Parathyroid adenoma (tissue), 2 donors: ENCODE measurements around the gene DTYMK.

Experiments used
- H2AFZ ChIP-seq: fragments of 300-600 bp; sonication (generic); one replicate; pipeline ENCODE4 v1.7.0; 2017; ENCODE audit warnings: antibody characterized with exemption, mild to moderate bottlenecking
- H3K27ac ChIP-seq: fragments of 300-600 bp; sonication (generic); one replicate; pipeline ENCODE4 v1.7.0; 2017
- H3K27me3 ChIP-seq: fragments of 300-600 bp; sonication (generic); one replicate; pipeline ENCODE4 v1.7.0; 2017; ENCODE audit warnings: low read length; ENCODE audit not compliant: control insufficient read depth, insufficient read depth
- H3K36me3 ChIP-seq: fragments of 300-600 bp; sonication (generic); one replicate; pipeline ENCODE4 v1.7.0; 2017; ENCODE audit warnings: low read length; ENCODE audit not compliant: control insufficient read depth, insufficient read depth
- H3K4me1 ChIP-seq: fragments of 300-600 bp; sonication (generic); one replicate; pipeline ENCODE4 v1.7.0; 2017; ENCODE audit warnings: control low read depth
- H3K4me2 ChIP-seq: fragments of 300-600 bp; sonication (generic); one replicate; pipeline ENCODE4 v1.7.0; 2017; ENCODE audit warnings: low read length
- H3K4me3 ChIP-seq: fragments of 300-600 bp; sonication (generic); one replicate; pipeline ENCODE4 v1.7.0; 2017; ENCODE audit warnings: low read depth, low read length
- H3K79me2 ChIP-seq: fragments of 300-600 bp; sonication (generic); one replicate; pipeline ENCODE4 v1.7.0; 2017; ENCODE audit warnings: control low read depth
- H3K9ac ChIP-seq: fragments of 300-600 bp; sonication (generic); one replicate; pipeline ENCODE4 v1.7.0; 2017; ENCODE audit warnings: mild to moderate bottlenecking
- H3K9me3 ChIP-seq: fragments of 300-600 bp; sonication (generic); one replicate; pipeline ENCODE4 v1.7.0; 2017; ENCODE audit warnings: low read length; ENCODE audit not compliant: control insufficient read depth
- CTCF ChIP-seq: fragments of 300-600 bp; sonication (generic); IDR thresholded peaks from one replicate; pipeline ENCODE4 v1.7.0; 2017; ENCODE audit warnings: antibody characterized with exemption, mild to moderate bottlenecking
- donor health status: primary hyperparathyroidism.

DTYMK gene

GRCh38 chr2:241680044-241680443 is 6.6 kb downstream of the DTYMK start:
- no peak overlapping the region for H3K4me3 ChIP-seq
- H3K9me3 ChIP-seq, result no peaks in the 10 kb centered on the region
- H2AFZ ChIP-seq, result no peak overlapping the region
- no peak overlapping the region for H3K9ac ChIP-seq
- no peaks in the 10 kb centered on the region for H3K27me3 ChIP-seq
- no peaks in the 10 kb centered on the region for H3K4me1 ChIP-seq
- no peak overlapping the region for H3K4me2 ChIP-seq
- no peak overlapping the region for H3K27ac ChIP-seq
- H3K79me2 ChIP-seq, result no peaks in the 10 kb centered on the region
- no peak for TF ChIP-seq CTCF
- H3K36me3 ChIP-seq, result no peaks in the 10 kb centered on the region

- Histone ChIP-seq H3K4me3 (no peak overlapping the region), H3K27me3 (no peaks in the 10 kb centered on the region), H3K36me3 (no peaks in the 10 kb centered on the region), H2AFZ (no peak overlapping the region), H3K4me2 (no peak overlapping the region), H3K4me1 (no peaks in the 10 kb centered on the region), H3K9me3 (no peaks in the 10 kb centered on the region), H3K79me2 (no peaks in the 10 kb centered on the region), H3K27ac (no peak overlapping the region), H3K9ac (no peak overlapping the region)
- no peak for TF ChIP-seq CTCF
Observed at GRCh38 chr2:241678784-241679540, 7.7 kb downstream of the DTYMK start.

- no peaks in the 10 kb centered on the region for H3K27me3 ChIP-seq
- H3K9me3 ChIP-seq, result no peaks in the 10 kb centered on the region
- no peak overlapping the region for H3K9ac ChIP-seq
- H2AFZ ChIP-seq, result no peak overlapping the region
- no peak overlapping the region for H3K27ac ChIP-seq
- no peaks in the 10 kb centered on the region for H3K79me2 ChIP-seq
- no peak for TF ChIP-seq CTCF
- no peak overlapping the region for H3K4me2 ChIP-seq
- no peak overlapping the region for H3K4me3 ChIP-seq
- H3K4me1 ChIP-seq, result no peaks in the 10 kb centered on the region
- H3K36me3 ChIP-seq, result no peaks in the 10 kb centered on the region
Observed at GRCh38 chr2:241678307-241678706, 8.3 kb downstream of the DTYMK start.

GRCh38 chr2:241677392-241677791 is 9.2 kb downstream of the DTYMK start:
- Histone ChIP-seq H3K4me2 (no peak overlapping the region), H3K36me3 (no peaks in the 10 kb centered on the region), H3K79me2 (no peaks in the 10 kb centered on the region), H3K4me3 (no peak overlapping the region), H3K9ac (no peak overlapping the region), H2AFZ (no peak overlapping the region), H3K27me3 (no peaks in the 10 kb centered on the region), H3K27ac (no peak overlapping the region), H3K4me1 (no peaks in the 10 kb centered on the region), H3K9me3 (no peaks in the 10 kb centered on the region)
- TF ChIP-seq CTCF, result no peak

- H3K79me2 ChIP-seq, result no peaks in the 10 kb centered on the region
- no peak overlapping the region for H3K4me3 ChIP-seq
- no peak overlapping the region for H3K9ac ChIP-seq
- H3K4me2 ChIP-seq, result no peak overlapping the region
- H3K27ac ChIP-seq, result no peak overlapping the region
- no peaks in the 10 kb centered on the region for H3K9me3 ChIP-seq
- H3K36me3 ChIP-seq, result no peaks in the 10 kb centered on the region
- H3K4me1 ChIP-seq, result no peaks in the 10 kb centered on the region
- no peak for TF ChIP-seq CTCF
- H3K27me3 ChIP-seq, result no peaks in the 10 kb centered on the region
- no peak overlapping the region for H2AFZ ChIP-seq
Observed at GRCh38 chr2:241676665-241677064, 9.9 kb downstream of the DTYMK start.
